Mesenchymal stem cell (in vitro differentiated cells and primary cell): Measurements from ENCODE around the gene MAP3K20.

Source experiments
- DNase-seq: peaks from one replicate; pipeline ENCODE4 v3.0.0-alpha.2; 2013
- H2AFZ ChIP-seq: one replicate; pipeline ENCODE4 v1.6.1; 2013; ENCODE audit warnings: low read depth, mild to moderate bottlenecking, control low read depth, inconsistent platforms, low read length, moderate library complexity
- H2AK5ac ChIP-seq: 2 replicates; pipeline ENCODE4 v1.6.1; 2013; ENCODE audit warnings: low read length, moderate library complexity, mild to moderate bottlenecking, inconsistent platforms; ENCODE audit not compliant: severe bottlenecking
- H2BK120ac ChIP-seq: one replicate; pipeline ENCODE4 v1.6.1; 2013; ENCODE audit warnings: low read depth, mild to moderate bottlenecking, inconsistent platforms, low read length, moderate library complexity
- H2BK12ac ChIP-seq, 2 experiments: one replicate each; pipeline ENCODE4 v1.6.1; 2013; ENCODE audit warnings: inconsistent platforms in 2 of 2, low read length in 2 of 2, mild to moderate bottlenecking in 2 of 2, moderate library complexity in 2 of 2, control low read depth in 1 of 2
- H2BK15ac ChIP-seq: one replicate; pipeline ENCODE4 v1.6.1; 2013; ENCODE audit warnings: mild to moderate bottlenecking, low read depth, inconsistent platforms; ENCODE audit not compliant: poor library complexity, severe bottlenecking
- H2BK5ac ChIP-seq: 2 replicates; pipeline ENCODE4 v1.6.1; 2013; ENCODE audit warnings: low read depth, mild to moderate bottlenecking, low read length, control low read depth, inconsistent platforms; ENCODE audit not compliant: poor library complexity, severe bottlenecking
- H3K14ac ChIP-seq, 2 experiments: one replicate each; pipeline ENCODE4 v1.6.1; 2013; ENCODE audit warnings: inconsistent platforms in 2 of 2, low read length in 2 of 2, control low read depth in 1 of 2, mild to moderate bottlenecking in 1 of 2, moderate library complexity in 1 of 2
- H3K18ac ChIP-seq, 2 experiments: one replicate each; pipeline ENCODE4 v1.6.1; 2013; ENCODE audit warnings: inconsistent platforms in 2 of 2, low read length in 2 of 2, control low read depth in 1 of 2, low read depth in 1 of 2, mild to moderate bottlenecking in 1 of 2
- H3K23ac ChIP-seq, 2 experiments: one replicate each; pipeline ENCODE4 v1.6.1; 2013; ENCODE audit warnings: inconsistent platforms in 2 of 2, low read length in 2 of 2, mild to moderate bottlenecking in 2 of 2, moderate library complexity in 2 of 2, control low read depth in 1 of 2
- H3K27ac ChIP-seq: 2 replicates; pipeline ENCODE4 v1.5.1; 2013; ENCODE audit warnings: mild to moderate bottlenecking, moderate library complexity, low read length, control low read depth, inconsistent platforms; ENCODE audit not compliant: poor library complexity, severe bottlenecking
- H3K27me3 ChIP-seq, 2 experiments: 2 replicates each; pipeline versions ENCODE4 v1.6.1 to v1.7.0; 2013; ENCODE audit warnings: low read length in 2 of 2, mild to moderate bottlenecking in 2 of 2, moderate library complexity in 2 of 2, control low read depth in 1 of 2, inconsistent platforms in 1 of 2; ENCODE audit not compliant: control insufficient read depth in 1 of 2, insufficient read depth in 1 of 2
- H3K36me3 ChIP-seq, 2 experiments: 2 replicates each; pipeline versions ENCODE4 v1.6.1 to v1.7.0; 2013; ENCODE audit warnings: low read length in 2 of 2, control low read depth in 1 of 2, inconsistent platforms in 1 of 2, low read depth in 1 of 2, mild to moderate bottlenecking in 1 of 2; ENCODE audit not compliant: insufficient read depth in 2 of 2, control insufficient read depth in 1 of 2
- H3K4ac ChIP-seq, 2 experiments: one replicate each; pipeline ENCODE4 v1.6.1; 2013; ENCODE audit warnings: inconsistent platforms in 2 of 2, low read length in 2 of 2, mild to moderate bottlenecking in 2 of 2, moderate library complexity in 2 of 2, control low read depth in 1 of 2, low read depth in 1 of 2
- H3K4me1 ChIP-seq: 2 replicates; pipeline ENCODE4 v1.6.1; 2013; ENCODE audit warnings: low read depth, low read length, control low read depth; ENCODE audit not compliant: control insufficient read depth, insufficient read depth
- H3K4me2 ChIP-seq: 2 replicates; pipeline ENCODE4 v1.6.1; 2013; ENCODE audit warnings: low read length, mild to moderate bottlenecking, inconsistent platforms; ENCODE audit not compliant: poor library complexity, severe bottlenecking
- H3K4me3 ChIP-seq, 2 experiments: 2 replicates each; pipeline versions ENCODE4 v1.5.1 to v1.7.0; 2013; ENCODE audit warnings: low read length in 2 of 2, mild to moderate bottlenecking in 2 of 2, control low read depth in 1 of 2, low read depth in 1 of 2; ENCODE audit not compliant: insufficient read depth in 1 of 2
- H3K79me1 ChIP-seq: replicated peaks from 2 replicates; pipeline ENCODE4 v1.6.1; 2013; ENCODE audit warnings: mild to moderate bottlenecking, control low read depth, low read length, inconsistent platforms; ENCODE audit not compliant: poor library complexity, severe bottlenecking
- H3K9ac ChIP-seq: 2 replicates; pipeline ENCODE4 v1.7.0; 2013; ENCODE audit warnings: mild to moderate bottlenecking, low read length, moderate library complexity
- H3K9me3 ChIP-seq: 2 replicates; pipeline ENCODE4 v1.7.0; 2013; ENCODE audit warnings: mild to moderate bottlenecking, low read length; ENCODE audit not compliant: control insufficient read depth
- H4K8ac ChIP-seq: one replicate; pipeline ENCODE4 v1.6.1; 2013; ENCODE audit warnings: inconsistent platforms, mild to moderate bottlenecking, low read length, moderate library complexity
- H4K91ac ChIP-seq: one replicate; pipeline ENCODE4 v1.6.1; 2013; ENCODE audit warnings: mild to moderate bottlenecking, low read length, inconsistent platforms
- WGBS: methylation state at CpG from one replicate; pipeline ENCODE4 v1.1.7; 2013; ENCODE audit warnings: mixed read lengths; 5-methylcytosine and 5-hydroxymethylcytosine counted together

The MAP3K20 gene

DNA sequence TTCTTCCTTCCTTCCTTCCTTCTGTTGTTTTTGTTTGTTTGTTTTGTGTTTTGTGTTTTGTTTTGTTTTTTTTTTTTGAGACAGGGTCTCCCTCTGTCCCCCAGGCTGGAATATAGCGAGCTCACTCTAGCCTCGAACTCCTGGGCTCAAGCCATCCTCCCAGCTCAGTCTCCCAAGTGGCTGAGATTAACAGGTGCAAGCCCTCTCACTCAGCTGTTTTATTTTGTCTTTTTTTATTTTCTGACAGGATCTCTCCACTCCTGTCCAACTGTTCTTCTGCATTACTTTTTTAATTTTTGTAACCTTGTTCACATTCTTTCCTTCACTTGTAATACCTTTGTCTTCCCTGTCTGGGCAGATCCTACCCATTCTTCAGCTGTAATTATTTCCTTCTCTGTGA lies 23.6 kb downstream of the MAP3K20 start:
- H3K4ac ChIP-seq: no peak overlapping the region
- H3K23ac ChIP-seq: no peak overlapping the region
- H3K36me3 ChIP-seq: peaks cover 9 to 30% of the 10 kb centered on the region in 2 experiments
- no peak overlapping the region for H3K27ac ChIP-seq
- H3K4me1 ChIP-seq: no peaks in the 10 kb centered on the region
- H3K79me1 ChIP-seq: peaks cover 18% of the 10 kb centered on the region
- no peak overlapping the region for H4K91ac ChIP-seq
- H2AK5ac ChIP-seq: no peak overlapping the region
- no peak overlapping the region for H3K4me2 ChIP-seq
- H2BK12ac ChIP-seq: no peak overlapping the region
- no peak overlapping the region for H2AFZ ChIP-seq
- H3K18ac ChIP-seq: no peak overlapping the region
- no peak for DNase-seq
- H4K8ac ChIP-seq: no peak overlapping the region
- H3K9me3 ChIP-seq: no peaks in the 10 kb centered on the region
- no peak overlapping the region for H2BK15ac ChIP-seq
- H3K4me3 ChIP-seq: no peak overlapping the region
- no peak overlapping the region for H2BK5ac ChIP-seq
- H3K27me3 ChIP-seq: no peaks in the 10 kb centered on the region
- no peak overlapping the region for H3K14ac ChIP-seq
- H3K9ac ChIP-seq: no peak overlapping the region
- H2BK120ac ChIP-seq: no peak overlapping the region
- WGBS: 100% methylated on average over 2 of the region's 2 CpGs

- Histone ChIP-seq H3K9me3 (no peaks in the 10 kb centered on the region), H3K23ac (peak overlapping the region in 1 of 2 experiments; percentile 64), H3K14ac (peak overlapping the region in 1 of 2 experiments; percentile 51), H3K4ac (no peak overlapping the region), H3K4me1 (no peaks in the 10 kb centered on the region), H2BK5ac (no peak overlapping the region), H3K79me1 (peaks cover 17% of the 10 kb centered on the region), H2AK5ac (no peak overlapping the region), H2BK15ac (peak overlapping the region; percentile 55), H2BK12ac (peak overlapping the region in 1 of 2 experiments; percentile 24), H3K27me3 (no peaks in the 10 kb centered on the region), H4K8ac (no peak overlapping the region), H3K36me3 (peaks cover 10 to 30% of the 10 kb centered on the region in 2 experiments), H4K91ac (no peak overlapping the region), H2BK120ac (no peak overlapping the region), H3K9ac (no peak overlapping the region), H3K4me3 (no peak overlapping the region), H3K4me2 (no peak overlapping the region), H3K27ac (no peak overlapping the region), H2AFZ (no peak overlapping the region), H3K18ac (no peak overlapping the region)
- WGBS: 100% methylated on average over 2 of the region's 2 CpGs
- no peak for DNase-seq
Observed at GRCh38 chr2:173099804-173100203, 24.2 kb downstream of the MAP3K20 start.

GRCh38 chr2:173101687-173102086 lies 26.0 kb downstream of the MAP3K20 start:
- Histone ChIP-seq H3K9ac (peak overlapping the region; percentile 78), H3K4me1 (no peaks in the 10 kb centered on the region), H2AK5ac (no peak overlapping the region), H3K4ac (no peak overlapping the region), H3K36me3 (peaks cover 8 to 27% of the 10 kb centered on the region in 2 experiments), H3K4me3 (no peak overlapping the region), H2BK5ac (no peak overlapping the region), H3K27me3 (no peaks in the 10 kb centered on the region), H3K9me3 (no peaks in the 10 kb centered on the region), H3K27ac (no peak overlapping the region), H4K8ac (no peak overlapping the region), H3K23ac (no peak overlapping the region), H3K14ac (no peak overlapping the region), H3K4me2 (no peak overlapping the region), H4K91ac (no peak overlapping the region), H2BK15ac (no peak overlapping the region), H2BK12ac (no peak overlapping the region), H2BK120ac (no peak overlapping the region), H3K79me1 (peaks cover 18% of the 10 kb centered on the region), H2AFZ (no peak overlapping the region), H3K18ac (no peak overlapping the region)
- 81% methylated on average over 2 of the region's 3 CpGs for WGBS
- DNase-seq: peak; percentile 75

DNA sequence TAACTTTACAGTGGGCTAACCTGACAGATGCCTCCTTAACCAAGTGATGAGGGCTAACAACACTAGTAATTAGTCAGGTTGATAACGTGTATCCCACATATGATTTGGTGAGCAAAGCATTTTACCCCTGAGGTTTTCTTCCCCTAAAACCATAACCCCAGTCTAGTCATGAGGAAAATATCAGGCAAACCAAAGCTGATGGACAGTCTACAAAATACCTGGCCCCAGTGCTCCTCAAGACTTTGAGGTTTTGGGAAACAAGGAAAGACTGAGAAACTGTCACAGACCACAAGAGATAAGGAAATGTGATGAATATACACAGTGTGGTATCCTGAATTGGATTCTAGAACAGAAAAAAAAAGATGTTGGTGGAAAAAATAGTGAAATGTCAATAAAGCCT lies 28.5 kb downstream of the MAP3K20 start:
- H3K4me2 ChIP-seq: no peak overlapping the region
- H3K79me1 ChIP-seq: peaks cover 22% of the 10 kb centered on the region
- H3K9ac ChIP-seq: no peak overlapping the region
- H3K36me3 ChIP-seq: peaks cover 8 to 28% of the 10 kb centered on the region in 2 experiments
- H2AK5ac ChIP-seq: no peak overlapping the region
- H3K23ac ChIP-seq: no peak overlapping the region
- H2BK12ac ChIP-seq: no peak overlapping the region
- no peak overlapping the region for H3K14ac ChIP-seq
- no peak overlapping the region for H2BK15ac ChIP-seq
- 100% methylated on average over 1 of the region's 1 CpG for WGBS
- no peak overlapping the region for H3K27ac ChIP-seq
- H4K91ac ChIP-seq: no peak overlapping the region
- no peak overlapping the region for H3K18ac ChIP-seq
- H3K4me1 ChIP-seq: no peaks in the 10 kb centered on the region
- H2BK120ac ChIP-seq: no peak overlapping the region
- no peaks in the 10 kb centered on the region for H3K9me3 ChIP-seq
- H4K8ac ChIP-seq: no peak overlapping the region
- H3K4me3 ChIP-seq: no peak overlapping the region
- no peak overlapping the region for H2BK5ac ChIP-seq
- no peak overlapping the region for H3K4ac ChIP-seq
- no peak overlapping the region for H2AFZ ChIP-seq
- no peaks in the 10 kb centered on the region for H3K27me3 ChIP-seq
- no peak for DNase-seq
